Stimulated activated CD8-positive, alpha-beta memory T cell treated with anti-CD3 and anti-CD28 coated beads, Interleukin-15, amount 100 ng/mL, for 24 hours (primary cell): ENCODE measurements around the gene PREX1.

Experiments
- DNase-seq: peaks from one replicate; pipeline ENCODE4 v3.0.0-alpha.2; 2020; ENCODE audit warnings: low read depth

Gene PREX1

DNA sequence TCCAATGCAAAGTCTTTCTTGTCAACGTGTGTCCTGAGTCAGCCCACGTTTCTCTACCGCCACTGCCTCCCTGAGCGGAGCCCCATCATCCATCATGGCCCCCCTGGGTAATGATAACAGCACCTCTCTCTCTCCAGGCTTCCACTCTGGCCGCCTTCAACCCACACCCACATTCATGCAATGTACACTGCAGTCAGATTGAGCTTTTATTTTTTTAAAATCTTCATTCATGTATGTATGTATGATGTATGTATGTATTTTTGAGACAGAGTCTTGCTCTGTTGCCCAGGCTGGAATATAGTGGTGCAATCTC lies 245.2 kb downstream of the PREX1 start:
- no peak for DNase-seq

DNA sequence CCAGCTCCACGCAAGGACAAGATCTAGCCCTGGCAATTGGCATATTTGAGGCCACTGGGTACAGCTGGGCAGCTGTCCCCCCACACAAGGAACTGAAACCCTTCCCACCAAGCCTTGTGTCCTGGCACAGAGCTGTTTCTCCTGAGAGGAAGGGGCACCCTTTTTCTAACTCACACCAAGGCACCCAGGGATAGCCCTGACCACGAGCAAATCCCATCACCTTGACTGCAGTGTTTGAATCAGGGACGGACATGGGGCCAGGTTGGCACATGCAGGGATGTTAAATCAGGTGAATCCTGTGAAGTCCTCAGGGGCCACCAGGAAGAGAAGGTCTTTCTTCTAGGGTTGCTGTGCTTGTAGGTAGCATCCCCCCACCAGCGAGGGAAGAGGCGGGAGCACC lies 246.6 kb downstream of the PREX1 start:
- no peak for DNase-seq

DNA sequence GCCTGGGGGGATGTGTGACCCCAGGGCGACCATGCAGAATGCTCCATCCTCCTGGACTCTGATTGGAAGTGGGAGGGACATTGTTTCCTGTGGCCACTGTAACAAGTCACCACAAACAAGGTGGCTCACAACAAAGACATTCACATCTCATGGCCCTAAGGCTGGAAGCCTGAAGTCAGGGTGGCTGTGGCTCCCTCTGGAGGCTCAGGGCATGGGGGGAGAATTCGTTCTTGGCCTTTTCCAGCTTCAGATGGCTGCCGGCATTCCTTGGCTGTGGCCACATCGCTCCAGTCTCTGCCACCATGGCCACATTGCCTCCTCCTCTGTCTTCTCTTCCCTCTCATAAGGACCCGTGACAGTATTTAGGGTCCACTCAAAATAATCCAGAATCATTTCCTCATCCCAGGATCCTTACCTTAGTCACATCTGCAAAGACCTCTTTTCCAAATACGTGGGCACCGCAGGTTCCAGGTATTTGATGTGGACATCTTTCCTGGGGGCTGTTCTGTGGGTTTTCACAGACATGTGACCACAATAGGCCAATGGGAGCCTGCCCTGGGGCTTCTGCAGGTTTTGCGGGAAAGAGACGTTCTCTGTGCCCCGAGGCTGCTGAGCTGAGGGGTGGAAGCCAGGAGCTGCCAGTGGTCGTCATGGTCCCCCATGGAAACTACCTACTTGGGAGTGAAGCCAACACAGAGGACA lies 249.3 kb downstream of the PREX1 start:
- no peak for DNase-seq

DNA sequence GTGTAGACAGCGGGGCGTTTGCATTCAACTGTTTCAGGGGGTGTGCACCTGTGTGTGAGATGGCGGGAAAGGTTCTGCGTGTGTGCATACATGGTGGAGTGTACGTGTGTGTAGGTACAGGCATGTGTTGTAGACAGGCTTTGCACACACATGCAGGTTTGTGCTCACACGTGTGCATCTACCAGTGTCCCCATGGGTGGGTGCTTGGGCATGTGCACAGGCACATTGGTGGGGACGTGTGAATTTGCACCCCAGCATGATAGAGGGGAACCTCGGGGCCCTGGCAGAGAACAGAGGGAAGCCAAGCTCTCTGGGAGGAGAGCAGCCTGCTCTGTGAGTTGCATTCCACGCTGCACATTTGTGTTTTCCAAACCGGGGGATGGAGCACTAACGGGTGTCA lies 250.2 kb downstream of the PREX1 start:
- no peak for DNase-seq

DNA sequence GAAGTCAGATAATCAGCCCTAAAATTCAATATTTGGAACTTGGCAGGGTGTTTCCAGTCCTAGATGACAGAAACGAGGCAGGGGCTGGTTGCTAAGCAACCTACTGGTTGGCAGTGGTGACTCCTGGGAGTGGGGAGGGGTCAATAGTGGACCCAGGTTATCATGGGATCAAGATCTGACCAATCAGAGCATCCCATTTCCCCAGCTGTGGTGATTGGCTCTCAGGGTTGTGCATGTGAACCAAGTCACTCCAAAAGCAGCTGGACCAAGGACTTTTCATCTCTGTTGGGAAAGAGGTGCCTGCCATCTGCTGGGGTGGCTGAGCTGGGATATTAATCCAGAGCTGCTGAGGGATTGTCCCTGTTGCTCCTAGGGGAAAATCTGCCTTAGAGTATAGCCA lies 253.4 kb downstream of the PREX1 start:
- no peak for DNase-seq
